K562 (cell line): ENCODE measurements around the gene STEAP3. TPM values are rescaled to one million over a fixed set of nuclear protein-coding genes. Genes with fewer than 3 reads are reported as not detected.

ENCODE experiments used
- CHD7 ChIP-seq: fragments of 200-600 bp; sonication (generic); IDR thresholded peaks from one replicate; pipeline ENCODE4 v1.6.1; 2012; ENCODE audit warnings: mild to moderate bottlenecking, low read depth, low read length, inconsistent platforms
- DDX20 ChIP-seq: fragments of 450-650 bp; IDR thresholded peaks from 2 replicates; pipeline ENCODE4 v1.6.1; 2016; ENCODE audit warnings: missing genetic modification characterization, low read depth, mild to moderate bottlenecking, missing compliant biosample characterization, moderate library complexity
- ESRRB ChIP-seq: fragments of 250-450 bp; sonication (Bioruptor Pico); IDR thresholded peaks from 2 replicates; pipeline ENCODE4 v1.5.0; 2020; ENCODE audit warnings: mild to moderate bottlenecking, moderate library complexity, borderline replicate concordance
- GTF2F1 ChIP-seq: IDR thresholded peaks from 2 replicates; pipeline ENCODE4 v1.6.1; 2011; ENCODE audit warnings: low read depth, low read length, improper control_type of control experiment
- MNT ChIP-seq, 2 experiments: fragments of 450-650 bp; conservative IDR thresholded peaks; 2 replicates each; pipeline ENCODE4 v1.6.1; 2017; ENCODE audit warnings: mild to moderate bottlenecking in 2 of 2, moderate library complexity in 2 of 2
- PHB2 ChIP-seq: fragments of 450-650 bp; IDR thresholded peaks from 2 replicates; pipeline ENCODE4 v1.6.1; 2017; ENCODE audit warnings: low read depth
- PRDM10 ChIP-seq: fragments of 450-650 bp; IDR thresholded peaks from 2 replicates; pipeline ENCODE4 v1.6.1; 2018; ENCODE audit not compliant: partially characterized antibody
- SETDB1 ChIP-seq: IDR thresholded peaks from one replicate; pipeline ENCODE4 v1.6.1; 2012; ENCODE audit warnings: low read length, control low read depth, inconsistent platforms
- SIRT6 ChIP-seq: IDR thresholded peaks from one replicate; pipeline ENCODE4 v1.6.1; 2012; ENCODE audit warnings: low read depth, mild to moderate bottlenecking, control low read depth, inconsistent platforms, low read length, moderate library complexity
- SMARCC2 ChIP-seq: fragments of 450-650 bp; IDR thresholded peaks from 2 replicates; pipeline ENCODE4 v1.6.1; 2017; ENCODE audit warnings: antibody characterized with exemption, moderate library complexity, mild to moderate bottlenecking, low read depth
- TCF7 ChIP-seq: sonication (generic); IDR thresholded peaks from 2 replicates; pipeline ENCODE4 v1.6.1; 2016; ENCODE audit warnings: antibody characterized with exemption, borderline replicate concordance
- ZKSCAN3 ChIP-seq: fragments of 250-450 bp; sonication (Bioruptor Pico); IDR thresholded peaks from 2 replicates; pipeline ENCODE4 v1.4.0; 2020
- ZSCAN32 ChIP-seq: fragments of 450-650 bp; formaldehyde crosslinking; IDR thresholded peaks from 2 replicates; pipeline ENCODE4 v1.4.0; 2020; ENCODE audit warnings: mild to moderate bottlenecking, moderate library complexity
- polyA plus RNA-seq, 8 experiments: library from polyadenylated mRNA; depleted of rRNA in 4 of 8; stranded (reverse) in 5 of 8; unstranded in 3 of 8; fragments of >200 nt; fragmentation: Nextera tagmentation in 2 of 8; fragmentation: Illumina TruSeq in 1 of 8; extraction: Ambion mirVana in 2 of 8; extraction: Trizol in 1 of 8; gene quantifications; 2 replicates each; pipeline versions ENCODE4 v1.2.1 to v1.2.3, GENCODE V29; 2011 to 2014; ENCODE audit warnings: inconsistent platforms in 1 of 8, missing spikeins in 1 of 8
- total RNA-seq, 7 experiments: library from RNA; depleted of rRNA in 6 of 7; stranded (reverse); fragments of >200 nt in 6 of 7; fragmentation: Illumina TruSeq in 2 of 7; extraction: Trizol in 2 of 7; gene quantifications; 2 replicates each; pipeline versions ENCODE4 v1.2.1 to v1.2.3, GENCODE V29; 2011 to 2021; ENCODE audit warnings: low replicate concordance in 1 of 7

STEAP3 gene
- total and polyA plus RNA-seq, 9 of the 15 experiments (the other 6 are each of a cell fraction or from before 2014, with no cell fraction given): 1.8 to 31.6 (median 9.0) TPM

GRCh38 chr2:119175517-119175916, 48.1 kb upstream of the STEAP3 start (continued):
- TF ChIP-seq CHD7 (no peak), MNT (conservative IDR thresholded peaks at IDR 0.05) (no peak), SETDB1 (no peak), PHB2 (no peak), TCF7 (no peak), ZKSCAN3 (CRISPR knock-in tag) (no peak), ESRRB (no peak), SMARCC2 (no peak), ZSCAN32 (no peak), SIRT6 (no peak), GTF2F1 (no peak), PRDM10 (no peak), DDX20 (tag) (no peak)
